Adrenal gland (tissue), 5 donors: ENCODE results near the gene PRR14L.

Experiments used
- POLR2A ChIP-seq, 2 donors: fragments of 450-650 bp; IDR thresholded peaks; one replicate each; pipeline ENCODE4 v1.6.1; 2017; ENCODE audit warnings: antibody characterized with exemption in 2 of 2, mild to moderate bottlenecking in 2 of 2, moderate library complexity in 1 of 2
- TF ChIP-seq, protein P1 (sequence below), 6 experiments: fragments of 450-650 bp in 4 of 6; fragments of 200-600 bp in 2 of 6; sonication (generic) in 1 of 6; IDR thresholded peaks; 1 replicate in 5 of 6; 2 replicates in 1 of 6; pipeline versions ENCODE4 v1.5.1 to v1.8.0; 2016 to 2021; ENCODE audit warnings: antibody characterized with exemption in 6 of 6, mild to moderate bottlenecking in 2 of 6, moderate library complexity in 1 of 6
- donor health status: DM: no; HTN: no; CAD: no.

DNA sequence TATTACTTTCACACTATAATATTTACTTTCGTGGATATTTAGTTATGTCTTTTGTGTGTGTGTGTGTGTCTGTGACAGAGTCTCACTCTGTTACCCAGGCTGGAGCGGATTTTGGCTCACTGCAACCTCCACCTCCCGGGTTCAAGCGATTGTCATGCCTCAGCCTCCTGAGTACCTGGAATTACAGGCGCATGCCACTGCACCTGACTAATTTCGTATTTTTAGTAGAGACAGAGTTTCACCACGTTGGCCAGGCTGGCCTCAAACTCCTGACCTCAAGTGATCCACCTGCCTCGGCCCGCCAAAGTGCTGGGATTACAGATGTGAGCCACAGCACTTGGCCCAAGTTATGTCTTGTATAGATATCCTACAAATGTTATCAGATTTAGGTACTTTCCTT, 97.8 kb downstream of the PRR14L start:
- no peak for TF ChIP-seq POLR2A (IDR thresholded peaks at IDR 0.05)
- TF ChIP-seq, protein P1, sequence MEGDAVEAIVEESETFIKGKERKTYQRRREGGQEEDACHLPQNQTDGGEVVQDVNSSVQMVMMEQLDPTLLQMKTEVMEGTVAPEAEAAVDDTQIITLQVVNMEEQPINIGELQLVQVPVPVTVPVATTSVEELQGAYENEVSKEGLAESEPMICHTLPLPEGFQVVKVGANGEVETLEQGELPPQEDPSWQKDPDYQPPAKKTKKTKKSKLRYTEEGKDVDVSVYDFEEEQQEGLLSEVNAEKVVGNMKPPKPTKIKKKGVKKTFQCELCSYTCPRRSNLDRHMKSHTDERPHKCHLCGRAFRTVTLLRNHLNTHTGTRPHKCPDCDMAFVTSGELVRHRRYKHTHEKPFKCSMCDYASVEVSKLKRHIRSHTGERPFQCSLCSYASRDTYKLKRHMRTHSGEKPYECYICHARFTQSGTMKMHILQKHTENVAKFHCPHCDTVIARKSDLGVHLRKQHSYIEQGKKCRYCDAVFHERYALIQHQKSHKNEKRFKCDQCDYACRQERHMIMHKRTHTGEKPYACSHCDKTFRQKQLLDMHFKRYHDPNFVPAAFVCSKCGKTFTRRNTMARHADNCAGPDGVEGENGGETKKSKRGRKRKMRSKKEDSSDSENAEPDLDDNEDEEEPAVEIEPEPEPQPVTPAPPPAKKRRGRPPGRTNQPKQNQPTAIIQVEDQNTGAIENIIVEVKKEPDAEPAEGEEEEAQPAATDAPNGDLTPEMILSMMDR (IDR thresholded peaks at IDR 0.05), result no peak
